Gastrocnemius medialis (tissue), 4 donors: ENCODE results near the gene B3GALT4.

ENCODE experiments used
- CTCF ChIP-seq, 5 experiments: fragments of 450-650 bp in 3 of 5; fragments of 200-600 bp in 2 of 5; sonication (generic) in 2 of 5; IDR thresholded peaks in 4 of 5; conservative IDR thresholded peaks in 1 of 5; 1 replicate in 4 of 5; 2 replicates in 1 of 5; pipeline ENCODE4 v1.5.1; 2016 to 2019; ENCODE audit warnings: antibody characterized with exemption in 5 of 5, mild to moderate bottlenecking in 3 of 5, moderate library complexity in 3 of 5
- POLR2A ChIP-seq, 2 donors: fragments of 450-650 bp; IDR thresholded peaks; one replicate each; pipeline ENCODE4 v1.6.1; 2017; ENCODE audit warnings: antibody characterized with exemption in 2 of 2, mild to moderate bottlenecking in 2 of 2, moderate library complexity in 2 of 2

GRCh38 chr6:33276581-33276863 is 401 bp upstream of the B3GALT4 start:
- TF ChIP-seq POLR2A (IDR thresholded peaks at IDR 0.05) (no peak), CTCF (IDR thresholded peaks at IDR 0.05 in 4 of 5, conservative IDR thresholded peaks at IDR 0.05 in 1 of 5) (no peak)
